OCI-M2 (cell line): Measurements from ENCODE around the gene PCSK6.

Source experiments
- DNase-seq: peaks from one replicate; lab custom pipeline; 2025; ENCODE audit not compliant: unreplicated experiment; lab: John Stamatoyannopoulos, UW

Gene PCSK6

DNA sequence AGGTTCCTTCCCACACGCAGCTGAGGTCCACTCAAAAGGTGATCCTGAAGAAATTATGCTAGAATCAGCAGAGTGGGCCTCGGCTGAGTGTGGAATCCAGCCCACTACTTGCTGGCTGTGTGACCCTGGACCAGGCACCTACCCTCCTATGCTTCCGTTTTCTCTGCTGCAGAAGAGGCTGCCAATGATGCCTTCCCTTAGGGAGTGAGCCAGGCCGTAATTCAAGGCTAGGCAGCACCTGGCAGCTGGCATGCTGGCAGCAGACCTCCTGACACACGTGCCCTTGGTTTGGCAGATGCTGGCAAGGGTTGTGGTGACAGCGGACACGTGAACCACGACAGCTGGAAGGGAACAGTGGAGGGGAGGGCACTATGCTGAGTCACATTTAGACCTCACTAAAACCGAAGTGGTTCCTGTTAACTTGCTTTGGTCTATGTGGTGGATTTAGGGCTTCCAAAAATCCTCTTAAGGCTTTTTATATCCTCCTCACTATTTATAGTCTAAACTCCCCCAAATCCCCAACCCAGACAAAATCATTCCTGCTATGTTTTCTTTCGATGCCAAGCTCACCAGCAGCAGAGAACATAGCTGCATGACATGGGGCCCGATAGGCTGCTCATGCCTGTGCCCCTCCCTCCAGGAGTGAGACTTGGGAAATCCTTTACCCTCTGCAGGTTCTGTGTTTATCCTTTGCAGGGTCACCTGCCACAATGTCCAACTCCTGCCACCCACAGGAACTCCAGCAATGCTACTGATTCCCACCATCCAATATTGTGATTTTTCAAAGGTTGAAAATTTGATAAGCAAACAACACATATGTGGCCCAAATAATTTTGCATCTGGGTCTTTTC lies 10.6 kb upstream of the PCSK6 start:
- no peak for DNase-seq

- DNase-seq = no peak
Measured at GRCh38 chr15:101498717-101499480, 9.4 kb upstream of the PCSK6 start.

- no peak for DNase-seq
Measured at GRCh38 chr15:101498076-101498716, 8.7 kb upstream of the PCSK6 start.

- no peak for DNase-seq
Measured at GRCh38 chr15:101497484-101498034, 8.1 kb upstream of the PCSK6 start.

DNA sequence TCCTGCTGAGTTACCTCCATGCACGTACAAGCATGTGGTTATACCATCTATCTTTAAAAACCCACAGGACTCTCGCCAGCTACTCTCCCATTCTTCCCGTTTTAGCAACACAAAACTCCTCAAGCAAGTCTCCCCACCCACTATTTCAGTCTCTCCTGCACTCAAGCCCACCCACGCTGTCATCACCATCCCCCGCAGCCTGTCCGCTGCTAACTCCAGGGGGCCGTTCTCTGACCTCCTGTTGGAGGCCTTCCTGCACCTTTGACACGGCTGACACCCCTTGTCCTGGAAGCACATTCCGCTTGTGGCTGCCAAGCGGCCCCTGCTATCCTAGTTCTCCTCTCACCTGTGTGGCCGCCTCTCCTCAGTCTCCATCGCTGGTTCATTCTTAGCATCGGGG lies 7.5 kb upstream of the PCSK6 start:
- DNase-seq = no peak

DNA sequence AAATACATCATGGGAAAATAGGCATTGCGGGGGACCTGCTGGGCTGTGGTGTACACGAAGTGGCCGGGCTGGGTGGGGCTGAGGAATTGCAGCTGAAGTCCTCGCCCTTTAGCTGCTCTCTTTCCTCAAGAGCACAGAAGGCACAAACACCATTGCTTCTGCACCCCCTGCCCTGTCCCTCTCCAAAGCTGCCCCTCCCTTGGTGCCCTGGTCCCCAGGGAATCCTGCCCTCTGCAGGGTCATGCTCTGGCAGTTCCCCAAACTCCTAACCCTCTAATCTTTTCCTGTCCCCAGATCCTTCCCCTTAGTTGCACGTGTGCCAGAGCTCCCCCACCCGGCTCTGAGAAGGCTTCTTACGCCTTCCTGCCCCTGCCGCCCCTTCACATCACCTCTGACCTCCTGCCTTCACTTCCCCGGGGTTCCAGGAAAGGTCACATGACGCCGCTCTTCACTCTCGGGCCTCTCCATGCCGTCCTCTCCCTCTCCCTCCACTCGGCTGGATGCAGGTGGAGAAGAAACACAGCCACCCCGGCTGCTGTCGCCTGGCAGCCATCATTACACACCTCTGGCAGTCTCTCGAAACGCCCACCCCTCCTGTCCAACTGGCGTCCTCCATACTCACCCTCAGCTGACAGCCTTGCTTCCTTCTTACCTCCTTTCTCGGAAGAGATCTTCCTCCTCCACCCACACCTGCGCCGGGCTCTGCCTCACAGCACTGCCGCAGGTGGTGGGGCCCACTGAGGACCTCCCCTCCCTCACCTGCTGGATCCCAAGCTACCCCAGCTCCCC lies 6.9 kb upstream of the PCSK6 start:
- DNase-seq = no peak

GRCh38 chr15:101495334-101496197 lies 6.1 kb upstream of the PCSK6 start:
- DNase-seq = no peak

DNA sequence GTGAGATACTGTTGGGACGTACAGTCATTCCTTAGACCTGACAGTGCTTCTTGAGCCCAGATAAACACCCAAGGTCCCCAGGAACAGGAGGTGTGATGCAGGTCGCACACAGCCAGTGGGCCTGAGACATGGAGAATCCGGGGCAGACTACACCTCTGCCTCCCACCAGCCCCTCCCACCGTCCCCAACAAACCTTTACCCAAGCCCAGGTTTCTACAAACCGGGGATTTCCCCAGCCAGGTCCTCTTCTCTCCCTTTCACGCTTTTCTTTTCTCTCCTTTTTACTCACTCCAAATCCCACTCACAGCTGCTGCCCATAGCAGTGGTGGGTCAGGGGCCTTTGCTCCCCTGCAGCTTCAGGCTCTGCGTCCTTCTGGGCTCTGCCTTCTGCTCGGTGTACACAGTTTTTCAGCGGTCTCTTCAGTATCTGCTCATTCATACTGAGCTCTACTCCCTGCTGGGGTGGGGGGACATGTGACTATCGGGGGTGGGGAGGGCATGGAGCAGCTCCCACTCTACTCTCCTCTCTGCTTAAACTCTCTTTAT lies 4.8 kb upstream of the PCSK6 start:
- no peak for DNase-seq

- DNase-seq = no peak
Measured at GRCh38 chr15:101492766-101493692, 3.5 kb upstream of the PCSK6 start.

DNA sequence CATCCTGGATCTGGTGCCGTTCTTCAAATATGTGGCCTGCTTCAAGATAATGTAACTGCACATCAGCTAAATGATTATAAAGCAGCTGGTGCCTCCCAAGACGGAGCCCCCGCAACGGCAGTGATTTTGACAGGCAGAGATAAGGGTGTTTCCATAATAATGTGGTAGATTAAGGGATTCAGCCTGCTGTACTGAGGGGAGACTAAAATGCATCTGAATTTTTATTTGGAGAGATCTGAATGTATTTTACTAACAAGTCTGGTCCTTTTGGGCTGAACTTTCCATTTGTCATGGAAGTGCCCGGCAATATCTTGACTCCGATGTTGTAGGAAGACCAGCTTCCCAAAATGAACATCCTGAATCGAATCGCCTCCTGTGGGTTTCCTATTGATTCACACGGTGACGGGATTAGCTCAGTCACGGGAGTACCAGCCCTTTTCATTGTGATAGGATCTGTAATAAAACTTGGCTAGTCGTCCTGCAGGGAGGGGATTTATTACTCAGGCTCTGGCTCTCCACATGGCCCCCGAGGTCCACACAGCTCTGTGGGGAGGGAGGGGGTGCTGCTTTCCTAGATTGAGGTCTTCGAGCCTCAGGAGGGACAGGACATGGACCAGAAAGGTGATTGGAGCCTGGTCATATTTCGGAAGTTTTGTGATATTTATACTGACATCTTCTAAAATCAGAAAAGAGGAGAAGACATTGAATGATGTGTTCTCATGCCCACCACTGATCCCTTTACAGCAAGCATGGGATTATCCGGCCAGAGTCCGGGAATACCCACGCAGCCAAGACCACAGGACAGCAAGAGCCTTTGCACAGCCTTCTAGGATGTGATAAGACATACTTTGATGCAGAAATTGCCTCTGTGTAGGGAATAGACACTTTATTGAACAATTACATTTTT lies 2.5 kb upstream of the PCSK6 start:
- no peak for DNase-seq

DNA sequence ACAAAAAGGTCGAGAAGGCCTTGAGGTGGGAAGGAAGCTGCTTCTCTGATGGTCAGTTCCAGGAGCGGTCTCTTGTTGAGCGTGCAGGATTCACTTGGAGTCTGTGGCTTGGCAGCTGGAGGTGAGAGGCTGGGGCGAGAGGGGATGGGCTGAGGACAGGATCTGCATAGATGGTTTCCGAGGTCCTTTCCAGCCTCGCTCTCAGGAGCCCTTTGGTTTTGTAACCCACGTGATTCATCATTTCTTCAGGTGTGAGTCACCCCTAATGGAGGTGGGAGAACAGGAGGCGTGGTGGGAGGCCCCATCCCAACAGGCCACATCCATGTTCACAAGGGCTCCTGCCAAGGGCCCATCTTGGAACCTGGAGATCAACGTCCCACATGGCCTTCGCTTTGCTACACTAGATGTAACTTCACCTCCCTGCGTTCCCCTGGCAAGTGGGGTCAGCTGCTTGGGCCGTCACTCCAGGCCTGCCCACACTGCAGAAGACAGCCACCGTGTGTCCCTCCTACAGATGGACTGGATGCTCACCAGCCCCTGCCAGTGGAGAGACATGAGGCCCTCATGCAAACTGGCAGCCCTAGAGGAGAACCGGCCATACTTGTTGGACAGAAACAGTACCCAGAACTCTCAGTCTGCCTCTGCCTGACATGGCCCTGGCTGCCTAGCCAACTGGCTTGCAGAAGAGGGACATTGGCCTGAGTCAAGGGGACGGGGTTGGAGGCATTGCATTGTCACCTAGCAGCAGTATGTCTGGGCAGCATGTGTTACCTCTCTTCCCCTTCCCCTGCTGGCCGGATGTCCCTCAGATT lies 1.6 kb upstream of the PCSK6 start:
- DNase-seq = no peak

- DNase-seq = no peak
Measured at GRCh38 chr15:101490408-101490891, 943 bp upstream of the PCSK6 start.

GRCh38 chr15:101489237-101489598 lies 289 bp downstream of the PCSK6 start:
- DNase-seq = no peak

GRCh38 chr15:101488300-101489164 lies 975 bp downstream of the PCSK6 start:
- no peak for DNase-seq

DNA sequence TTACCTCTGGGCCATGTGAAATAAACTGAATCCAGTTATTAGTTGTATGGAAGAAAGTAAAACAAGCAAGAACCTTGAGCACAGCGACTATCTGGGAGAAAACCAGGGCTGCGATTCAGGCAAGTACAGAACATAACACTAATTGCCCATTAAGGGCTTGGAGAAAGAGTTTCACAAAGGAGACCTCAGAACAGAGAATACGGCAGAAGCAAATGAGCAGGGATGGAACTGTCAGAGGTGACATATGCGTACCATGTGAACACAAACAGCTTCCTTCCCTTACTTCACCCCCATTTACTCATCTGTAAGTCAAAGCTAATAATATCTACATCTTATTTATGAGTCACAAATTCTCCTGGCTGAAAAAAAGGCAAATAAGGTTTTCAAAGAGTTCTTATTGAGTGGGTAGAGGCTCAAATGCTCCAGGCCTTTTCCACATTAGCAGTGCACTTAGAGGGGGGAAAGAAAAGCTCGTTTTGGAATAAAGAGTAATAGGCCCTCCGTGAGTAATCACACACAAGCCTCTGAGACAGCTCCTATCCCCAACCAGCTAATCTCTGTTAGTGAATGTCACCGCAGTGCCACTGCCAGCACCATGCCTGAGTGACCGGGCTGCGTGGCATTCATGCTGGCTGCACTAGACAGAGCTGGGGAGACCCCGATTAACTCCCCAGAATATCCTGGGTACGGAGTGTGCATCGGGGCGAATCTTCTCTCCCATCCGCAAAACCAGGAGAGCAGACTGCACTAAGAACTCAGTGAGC lies 2.6 kb downstream of the PCSK6 start:
- DNase-seq = no peak
